Endothelial cell of umbilical vein (primary cell): Measurements from ENCODE around the gene SNORC. TPM values are rescaled to one million over a fixed set of nuclear protein-coding genes. Genes with fewer than 3 reads are reported as not detected.

Experiments used
- BruUV-seq: library from RNA; stranded (reverse); fragments of 400-500 nt; replicated peaks from 2 replicates; lab custom pipeline; 2021; lab: Mats Ljungman, UMichigan
- CTCF ChIA-PET: fragments of 300-600, 350-600 bp; sonication (Branson Sonifier 250); formaldehyde crosslinking; loops from one replicate; lab custom pipeline; 2021; ENCODE audit warnings: antibody characterized with exemption, inconsistent platforms; lab: Charles Lee
- POLR2A ChIA-PET: fragments of 300-600, 350-600 bp; sonication (Branson Sonifier 250); formaldehyde crosslinking; loops from one replicate; lab custom pipeline; 2021; ENCODE audit warnings: antibody characterized with exemption, inconsistent platforms; lab: Charles Lee
- DNase-seq: peaks from one replicate; pipeline ENCODE4 v3.0.0-alpha.2; 2011; ENCODE audit warnings: low read depth, low spot score
- FAIRE-seq: peaks from 2 replicates; lab custom pipeline; 2011; peaks lifted over from hg19 to GRCh38; lab: Jason Lieb, UNC
- H2AFZ ChIP-seq: 2 replicates; pipeline ENCODE4 v1.6.0; 2012; ENCODE audit warnings: low read depth, low read length, control low read depth, inconsistent platforms
- H3K27ac ChIP-seq: 2 replicates; pipeline ENCODE4 v1.5.1; 2011; ENCODE audit warnings: low read depth, mild to moderate bottlenecking, control low read depth, low read length, moderate library complexity; ENCODE audit not compliant: insufficient read depth
- H3K27me3 ChIP-seq, 2 experiments: 2 replicates each; pipeline versions ENCODE4 v1.6.0 to v1.6.1; 2011; ENCODE audit warnings: low read length in 2 of 2, mixed read lengths in 1 of 2; ENCODE audit not compliant: control insufficient read depth in 2 of 2, insufficient read depth in 2 of 2
- H3K36me3 ChIP-seq, 2 experiments: 2 replicates in 1 of 2; 3 replicates in 1 of 2; pipeline ENCODE4 v1.5.1; 2011; ENCODE audit warnings: low read length in 2 of 2, mild to moderate bottlenecking in 1 of 2, moderate library complexity in 1 of 2; ENCODE audit not compliant: control insufficient read depth in 2 of 2, insufficient read depth in 2 of 2; ENCODE audit errors: extremely low read depth in 1 of 2
- H3K4me1 ChIP-seq: 3 replicates; pipeline ENCODE4 v1.5.1; 2011; ENCODE audit warnings: mild to moderate bottlenecking, low read length; ENCODE audit not compliant: control insufficient read depth, insufficient read depth; ENCODE audit errors: extremely low read depth
- H3K4me2 ChIP-seq: 2 replicates; pipeline ENCODE4 v1.6.1; 2011; ENCODE audit warnings: low read length, control low read depth, mixed read lengths; ENCODE audit not compliant: insufficient read depth
- H3K4me3 ChIP-seq, 3 experiments: fragments of 200-600 bp in 1 of 3; sonication (generic), shearing (Covaris generic) in 1 of 3; replicated peaks in 1 of 3; 2 replicates each; pipeline ENCODE4 v1.5.1; 2011 to 2016; ENCODE audit warnings: control low read depth in 3 of 3, low read length in 3 of 3, mild to moderate bottlenecking in 2 of 3, inconsistent platforms in 1 of 3, low read depth in 1 of 3, moderate library complexity in 1 of 3; ENCODE audit not compliant: insufficient read depth in 1 of 3
- H3K79me2 ChIP-seq: 2 replicates; pipeline ENCODE4 v1.6.0; 2012; ENCODE audit warnings: low read length, inconsistent platforms; ENCODE audit not compliant: control insufficient read depth, insufficient read depth
- H3K9ac ChIP-seq: replicated peaks from 2 replicates; pipeline ENCODE3; 2011; ENCODE audit warnings: low read length, control low read depth; ENCODE audit not compliant: insufficient read depth; ENCODE audit errors: extremely low read depth
- H3K9me1 ChIP-seq: replicated peaks from 3 replicates; pipeline ENCODE4 v1.6.0; 2011; ENCODE audit warnings: mild to moderate bottlenecking, low read length; ENCODE audit not compliant: control insufficient read depth, insufficient read depth; ENCODE audit errors: extremely low read depth
- H3K9me3 ChIP-seq: replicated peaks from 2 replicates; pipeline ENCODE4 v1.5.1; 2012; ENCODE audit warnings: low read length, inconsistent platforms; ENCODE audit not compliant: control insufficient read depth, insufficient read depth
- H4K20me1 ChIP-seq: replicated peaks from 2 replicates; pipeline ENCODE3; 2011; ENCODE audit warnings: mild to moderate bottlenecking, low read length; ENCODE audit not compliant: control insufficient read depth, insufficient read depth; ENCODE audit errors: extremely low read depth
- GATA2 ChIP-seq: IDR thresholded peaks from 2 replicates; pipeline ENCODE4 v1.7.0; 2011; ENCODE audit warnings: low read depth, mild to moderate bottlenecking, moderate library complexity, mixed read lengths, low read length; ENCODE audit not compliant: insufficient read length, insufficient read depth
- MYC ChIP-seq: IDR thresholded peaks from one replicate; pipeline ENCODE4 v1.6.1; 2011; ENCODE audit warnings: mild to moderate bottlenecking, low read depth, low read length
- dilution Hi-C: fragments of 300-500 bp; cut with MboI; formaldehyde crosslinking; loops from one replicate; pipeline ENCODE4 v1.15.0; 2019; ENCODE audit warnings: low sequenced_read_pairs; ENCODE audit not compliant: extremely low pct_ligation_motif_present
- intact Hi-C: fragments of 100-400 bp; cut with micrococcal nuclease; formaldehyde crosslinking; loops from one replicate; pipeline ENCODE4 v1.10.0; 2022
- polyA plus RNA-seq, 4 experiments: library from polyadenylated mRNA; depleted of rRNA in 3 of 4; stranded (reverse) in 3 of 4; unstranded in 1 of 4; fragments of >200 nt; gene quantifications; 2 replicates each; pipeline versions ENCODE4 v1.2.1 to v1.2.3, GENCODE V29; 2011 to 2012; ENCODE audit warnings: missing spikeins in 1 of 4
- total RNA-seq: library from RNA; stranded (reverse); gene quantifications from 2 replicates; pipeline ENCODE4 v1.2.3, GENCODE V29; 2021
- TF ChIP-seq, protein P1 (sequence below): IDR thresholded peaks from 2 replicates; pipeline ENCODE4 v1.6.1; 2011; ENCODE audit not compliant: insufficient read depth, insufficient read length
- TF ChIP-seq, protein P2 (sequence below), 2 donors: IDR thresholded peaks; 1 replicate in 1 of 2; 2 replicates in 1 of 2; pipeline ENCODE4 v1.5.1; 2011; ENCODE audit warnings: low read length in 2 of 2, mild to moderate bottlenecking in 2 of 2, moderate library complexity in 2 of 2, control low read depth in 1 of 2, inconsistent platforms in 1 of 2, low read depth in 1 of 2; ENCODE audit not compliant: insufficient read depth in 1 of 2; ENCODE audit errors: extremely low read depth in 1 of 2

SNORC gene
- total and polyA plus RNA-seq, 2 donors (not counting 3 experiments of a cell fraction or from before 2014, with no cell fraction given), result 1.4 to 4.0 TPM

DNA sequence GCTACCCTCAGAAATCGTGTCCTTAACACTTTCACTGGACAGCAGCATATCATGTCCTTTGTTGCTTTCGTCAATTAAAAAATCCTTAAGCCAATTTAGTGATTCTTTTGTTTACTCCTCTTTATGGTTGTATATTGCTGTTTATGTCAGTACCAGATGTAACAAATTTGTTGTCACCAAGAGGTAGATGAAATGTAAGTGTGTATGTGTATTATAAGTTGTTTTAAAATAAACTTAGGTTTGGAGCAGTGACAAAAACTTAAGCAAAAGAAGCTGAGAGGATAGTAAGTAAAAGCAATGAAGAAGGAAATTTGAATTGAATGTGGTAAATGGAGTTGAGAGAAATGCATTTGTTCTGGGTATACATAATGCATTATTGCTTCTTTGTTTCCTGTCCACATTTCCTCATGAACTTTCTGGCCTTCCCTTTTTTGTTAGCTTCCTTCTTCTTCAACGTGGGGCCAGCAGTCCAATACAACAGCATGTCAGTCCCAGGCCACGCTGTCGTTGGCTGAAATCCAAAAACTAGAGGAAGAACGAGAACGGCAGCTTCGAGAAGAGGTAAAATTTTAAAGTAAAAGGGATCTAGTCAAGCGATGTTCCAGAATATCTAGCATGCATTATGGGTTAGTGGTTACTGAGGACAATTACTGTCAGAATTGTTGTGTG is 30.5 kb upstream of the SNORC start:
- Histone ChIP-seq H3K27ac (no peak overlapping the region), H4K20me1 (no peaks in the 10 kb centered on the region), H3K27me3 (no peaks in the 10 kb centered on the region), H3K36me3 (peaks cover 8 to 10% of the 10 kb centered on the region in 2 experiments), H3K4me2 (peak overlapping the region; percentile 77), H3K9me1 (no peaks in the 10 kb centered on the region), H2AFZ (no peak overlapping the region), H3K79me2 (peaks cover 8% of the 10 kb centered on the region), H3K9ac (no peak overlapping the region), H3K4me3 (no peak overlapping the region), H3K9me3 (no peaks in the 10 kb centered on the region), H3K4me1 (peaks cover 40% of the 10 kb centered on the region)
- peak; percentile 64 for FAIRE-seq
- peak; percentile 79 for DNase-seq
- TF ChIP-seq, protein P1, sequence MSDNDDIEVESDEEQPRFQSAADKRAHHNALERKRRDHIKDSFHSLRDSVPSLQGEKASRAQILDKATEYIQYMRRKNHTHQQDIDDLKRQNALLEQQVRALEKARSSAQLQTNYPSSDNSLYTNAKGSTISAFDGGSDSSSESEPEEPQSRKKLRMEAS, result peak; percentile 24
- TF ChIP-seq, protein P2, sequence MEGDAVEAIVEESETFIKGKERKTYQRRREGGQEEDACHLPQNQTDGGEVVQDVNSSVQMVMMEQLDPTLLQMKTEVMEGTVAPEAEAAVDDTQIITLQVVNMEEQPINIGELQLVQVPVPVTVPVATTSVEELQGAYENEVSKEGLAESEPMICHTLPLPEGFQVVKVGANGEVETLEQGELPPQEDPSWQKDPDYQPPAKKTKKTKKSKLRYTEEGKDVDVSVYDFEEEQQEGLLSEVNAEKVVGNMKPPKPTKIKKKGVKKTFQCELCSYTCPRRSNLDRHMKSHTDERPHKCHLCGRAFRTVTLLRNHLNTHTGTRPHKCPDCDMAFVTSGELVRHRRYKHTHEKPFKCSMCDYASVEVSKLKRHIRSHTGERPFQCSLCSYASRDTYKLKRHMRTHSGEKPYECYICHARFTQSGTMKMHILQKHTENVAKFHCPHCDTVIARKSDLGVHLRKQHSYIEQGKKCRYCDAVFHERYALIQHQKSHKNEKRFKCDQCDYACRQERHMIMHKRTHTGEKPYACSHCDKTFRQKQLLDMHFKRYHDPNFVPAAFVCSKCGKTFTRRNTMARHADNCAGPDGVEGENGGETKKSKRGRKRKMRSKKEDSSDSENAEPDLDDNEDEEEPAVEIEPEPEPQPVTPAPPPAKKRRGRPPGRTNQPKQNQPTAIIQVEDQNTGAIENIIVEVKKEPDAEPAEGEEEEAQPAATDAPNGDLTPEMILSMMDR (IDR thresholded peaks at IDR 0.05; ENCODE audit: extremely low read depth in 1 of 2, insufficient read depth in 1 of 2, low read depth in 1 of 2, low read length in 2 of 2), result no peak
- TF ChIP-seq MYC, result no peak
- no peak for TF ChIP-seq GATA2
- CTCF ChIA-PET, result interaction anchor here (0.7 to 1.3 kb wide), 4 partner anchors 13 to 189 kb away, joined by 4 to 6 read pairs (median 4); no protein-coding TSS in a partner anchor
- dilution Hi-C loops (no loop called here), intact Hi-C loops (loop anchor here (5.0 kb wide), 1 partner anchor 232 kb away; no protein-coding TSS in a partner anchor)
- POLR2A ChIA-PET, result interaction anchor here (0.6 kb wide), 1 partner anchor 245 kb away, joined by 3 read pairs; no protein-coding TSS in a partner anchor
- BruUV-seq, result no TSS peak
